HG03342 (cell line): ENCODE data around the gene AGRN.
"Not testable (repeated sequence)": the region's sequence is repeated elsewhere in the genome, so short reads cannot be mapped to it uniquely, and the experiment has no call there.

ENCODE experiments used
- ATAC-seq: cut with Tn5 transposase; IDR thresholded peaks from one replicate; pipeline ENCODE4 v1.9.1; 2021; ENCODE audit warnings: mild to moderate bottlenecking, moderate library complexity; ENCODE audit not compliant: unreplicated experiment

Gene AGRN

DNA sequence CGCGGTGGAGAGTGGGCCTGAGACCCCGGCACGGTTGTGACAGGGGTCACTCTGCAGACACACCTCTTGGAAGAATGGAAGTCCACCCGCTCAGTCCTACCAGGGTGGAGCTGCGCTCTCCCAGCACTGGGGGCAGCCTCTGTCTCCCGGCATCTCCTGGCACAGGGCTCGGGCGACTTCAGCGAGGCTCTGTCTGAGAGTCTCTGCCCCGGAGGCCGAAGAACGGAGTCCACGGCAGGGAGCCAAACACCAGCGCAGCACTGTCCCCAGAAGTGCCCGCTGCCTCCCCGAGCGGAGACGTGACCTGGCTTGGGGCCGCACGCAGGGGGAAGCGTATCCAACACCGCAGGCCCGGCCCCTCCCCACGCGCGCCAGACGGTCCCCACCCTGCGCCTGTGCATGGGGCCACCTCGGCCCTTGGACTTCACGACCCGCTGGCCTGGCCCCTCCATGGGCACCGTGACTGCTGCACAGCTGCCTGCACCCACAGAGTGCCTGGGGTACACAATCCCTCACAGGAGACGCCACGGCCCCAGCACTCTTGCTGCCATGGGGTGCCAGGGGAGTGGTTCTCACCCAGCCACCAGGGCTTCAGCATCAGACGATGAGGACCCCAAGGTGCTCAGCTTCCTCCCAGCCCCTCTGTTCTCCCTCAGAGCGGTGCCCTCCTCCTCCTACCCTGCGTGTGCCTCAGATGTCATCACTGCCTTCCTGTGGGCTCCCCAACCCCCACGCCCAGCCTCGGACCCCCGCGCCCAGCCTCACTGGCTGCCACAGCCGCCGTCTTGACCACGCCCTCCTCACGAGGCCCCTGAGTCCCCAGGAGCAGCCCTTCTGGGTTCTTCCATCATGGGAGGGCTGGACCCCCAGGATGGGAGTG lies 69.1 kb downstream of the AGRN start:
- no peak for ATAC-seq

DNA sequence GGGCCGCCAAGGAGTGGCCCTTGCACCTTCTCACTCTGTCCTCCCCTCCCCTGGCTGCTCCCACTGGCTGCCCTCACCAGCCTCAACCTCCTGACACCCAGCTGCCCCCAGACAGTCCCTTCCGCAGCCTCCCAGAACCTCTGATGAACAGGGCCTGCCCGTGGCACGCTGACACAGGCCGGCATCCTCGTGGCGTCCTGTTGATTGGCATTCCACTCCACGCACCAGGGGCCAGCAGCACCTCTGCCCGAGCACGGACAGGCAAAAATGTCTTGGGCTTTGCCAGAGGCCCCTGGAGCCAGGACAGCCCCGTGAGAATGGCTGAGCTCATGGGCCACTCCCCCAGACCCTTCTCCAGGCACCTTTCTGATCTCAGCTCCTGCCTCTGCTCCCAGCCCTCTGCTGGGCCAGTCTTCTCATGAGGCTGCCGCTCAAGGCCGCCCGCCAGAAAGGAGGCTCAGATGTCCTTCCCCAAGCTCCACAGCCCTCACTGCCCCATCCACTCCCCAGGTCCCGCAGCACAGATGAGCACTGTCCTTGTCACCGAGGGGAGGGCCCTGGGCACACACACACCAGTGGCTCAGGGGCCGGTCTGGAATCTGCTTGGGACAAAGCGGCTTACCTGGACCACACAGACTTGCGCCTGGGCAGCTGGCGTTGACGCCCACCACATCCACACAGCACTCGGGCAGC lies 70.0 kb downstream of the AGRN start:
- ATAC-seq: no peak

- no peak for ATAC-seq
Observed at GRCh38 chr1:1090424-1091343, 70.8 kb downstream of the AGRN start.

DNA sequence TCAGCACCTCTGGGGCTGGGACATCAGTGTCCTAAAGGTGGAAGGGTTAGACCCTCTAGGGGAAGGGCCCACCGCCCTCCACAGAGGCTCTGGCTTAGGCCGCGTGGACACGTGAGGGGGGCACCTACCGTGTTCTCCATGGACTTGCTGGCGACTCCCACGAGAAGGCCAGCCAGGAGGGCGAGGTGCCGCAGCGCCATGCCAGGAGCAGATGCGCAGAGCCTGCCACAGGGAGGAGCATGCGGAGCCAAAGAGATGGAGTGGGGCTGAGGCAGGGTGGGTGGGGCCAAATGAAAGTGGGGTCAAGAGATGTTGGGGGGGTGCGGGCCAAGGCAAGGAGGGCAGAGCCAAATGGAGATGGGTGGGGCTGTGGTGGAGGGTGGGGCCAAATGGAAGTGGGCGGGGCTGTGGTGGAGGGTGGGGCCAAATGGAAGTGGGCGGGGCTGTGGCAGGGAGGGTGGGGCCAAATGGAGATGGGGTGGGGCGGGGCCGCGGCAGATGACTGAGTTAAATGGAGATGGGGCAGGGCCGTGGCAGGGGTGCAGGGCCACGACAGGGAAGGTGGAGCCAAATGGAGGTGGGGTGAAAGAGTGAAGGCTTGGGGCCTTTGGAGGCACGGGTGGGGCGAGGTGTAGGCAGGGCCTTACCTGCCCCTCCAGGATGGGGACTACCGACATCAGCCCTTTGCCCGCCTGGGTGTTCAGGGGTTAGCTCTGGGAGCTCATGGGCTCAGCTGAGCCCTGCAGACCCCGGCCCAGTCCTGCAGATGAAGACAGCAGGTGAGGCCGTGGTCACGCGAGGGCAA lies 71.6 kb downstream of the AGRN start:
- no peak for ATAC-seq

DNA sequence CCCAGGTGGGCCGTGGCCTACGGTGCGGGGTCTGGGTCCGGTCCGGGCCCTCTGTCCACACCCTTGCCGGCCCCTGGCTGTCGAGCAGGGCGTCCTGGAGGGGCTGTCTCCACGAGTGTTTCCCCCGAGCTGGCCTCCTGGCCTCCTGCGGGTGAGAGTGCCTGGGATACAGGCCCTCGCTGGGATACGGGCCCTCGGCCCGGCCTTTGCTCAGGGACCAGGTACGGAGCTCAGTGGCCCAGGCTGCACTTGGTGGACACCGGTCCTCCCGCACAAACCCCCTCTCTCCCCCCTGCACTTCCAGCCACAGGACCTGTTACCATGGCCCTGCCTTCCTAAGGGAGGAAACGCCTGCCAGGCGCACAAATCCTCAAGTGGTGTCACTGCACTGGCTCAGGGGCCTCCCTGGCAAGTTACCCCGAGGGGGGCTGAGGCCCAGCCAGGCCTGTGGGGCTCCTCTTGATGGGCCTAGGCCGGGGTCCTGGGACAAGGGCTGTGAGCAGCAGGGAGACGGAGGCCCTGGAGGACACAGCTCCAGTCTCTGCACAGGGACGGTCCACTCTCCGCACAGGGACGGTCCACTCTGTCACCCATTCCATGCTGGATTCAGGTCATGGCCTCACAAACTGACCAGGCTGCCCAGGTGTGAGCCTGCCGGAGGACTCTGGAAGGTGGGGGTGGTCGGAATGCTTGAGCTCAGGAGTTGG lies 72.4 kb downstream of the AGRN start:
- ATAC-seq: no peak

- ATAC-seq: no peak
Observed at GRCh38 chr1:1092894-1093609, 73.1 kb downstream of the AGRN start.

DNA sequence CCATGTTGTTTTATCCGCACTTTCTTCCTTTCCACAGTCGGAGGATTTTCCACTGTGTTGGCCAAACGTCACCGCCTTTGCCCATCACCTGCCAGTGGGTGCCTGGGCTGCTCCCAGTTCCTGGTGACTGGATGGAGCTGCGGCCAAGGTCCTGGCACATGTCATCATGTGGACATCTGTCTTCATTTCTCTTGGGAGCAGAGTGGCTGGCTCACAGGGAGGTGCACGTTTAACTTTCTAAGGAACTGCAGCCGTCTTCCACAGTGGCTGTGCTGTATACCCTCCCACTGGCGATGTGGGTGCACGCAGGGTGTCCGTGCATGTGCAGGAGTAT lies 73.7 kb downstream of the AGRN start:
- ATAC-seq: no peak

- ATAC-seq: no peak
Observed at GRCh38 chr1:1094981-1095380, 75.1 kb downstream of the AGRN start.

- not testable (repeated sequence) for ATAC-seq
Observed at GRCh38 chr1:1096136-1096535, 76.2 kb downstream of the AGRN start.

- ATAC-seq: no peak
Observed at GRCh38 chr1:1098681-1099421, 78.9 kb downstream of the AGRN start.

DNA sequence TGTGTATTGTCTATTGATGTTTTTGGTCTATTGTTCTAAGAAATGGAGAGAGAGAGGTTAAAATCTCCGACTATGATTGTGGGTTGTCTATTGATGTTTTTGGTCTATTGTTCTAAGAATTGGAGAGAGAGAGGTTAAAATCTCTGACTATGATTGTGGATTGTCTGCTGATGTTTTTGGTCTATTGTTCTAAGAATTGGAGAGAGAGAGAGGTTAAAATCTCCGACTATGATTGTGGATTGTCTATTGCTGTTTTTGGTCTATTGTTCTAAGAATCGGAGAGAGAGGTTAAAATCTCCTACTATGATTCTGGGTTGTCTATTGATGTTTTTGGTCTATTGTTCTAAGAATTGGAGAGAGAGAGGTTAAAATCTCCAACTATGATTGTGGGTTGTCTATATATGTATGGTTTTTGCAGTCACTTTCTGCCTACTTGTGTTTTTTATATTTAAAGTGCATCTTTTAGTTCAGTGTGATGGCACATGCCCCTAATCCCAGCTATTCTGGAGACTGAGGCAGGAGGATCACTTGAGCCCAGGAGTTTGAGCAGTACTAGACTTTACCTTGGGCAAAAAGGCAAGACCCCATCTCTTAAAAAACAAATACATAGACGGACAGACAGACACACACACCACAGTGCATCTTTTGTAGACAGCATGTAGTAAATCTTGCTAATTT lies 79.7 kb downstream of the AGRN start:
- no peak for ATAC-seq

- ATAC-seq: no peak
Observed at GRCh38 chr1:1100296-1100695, 80.4 kb downstream of the AGRN start.

DNA sequence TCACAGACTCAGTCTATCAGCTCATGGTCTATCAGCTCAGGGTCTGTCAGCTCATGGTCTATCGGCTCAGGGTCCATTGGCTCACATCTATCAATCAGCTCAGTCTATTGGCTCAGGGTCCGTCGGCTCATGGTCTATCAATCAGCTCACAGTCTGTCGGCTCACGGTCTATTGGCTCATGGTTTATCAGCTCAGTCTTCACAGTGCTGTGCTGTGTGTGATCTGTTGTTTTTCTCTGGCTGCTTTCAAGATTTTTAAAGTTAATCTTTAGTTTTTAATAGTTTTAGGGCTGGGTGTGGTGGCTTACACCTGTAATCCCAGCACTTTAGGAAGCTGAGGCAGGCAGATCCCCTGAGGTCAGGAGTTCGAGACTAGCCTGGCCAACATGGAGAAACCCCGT lies 81.6 kb downstream of the AGRN start:
- no peak for ATAC-seq

- not testable (repeated sequence) for ATAC-seq
Observed at GRCh38 chr1:1104152-1104551, 84.2 kb downstream of the AGRN start.
